ENCODE measurements around the gene UFD1.

UFD1 gene

GRCh38 chr22:19419464-19420178, 59.4 kb downstream of the UFD1 start:
- FAIRE-seq, result no peak

DNA sequence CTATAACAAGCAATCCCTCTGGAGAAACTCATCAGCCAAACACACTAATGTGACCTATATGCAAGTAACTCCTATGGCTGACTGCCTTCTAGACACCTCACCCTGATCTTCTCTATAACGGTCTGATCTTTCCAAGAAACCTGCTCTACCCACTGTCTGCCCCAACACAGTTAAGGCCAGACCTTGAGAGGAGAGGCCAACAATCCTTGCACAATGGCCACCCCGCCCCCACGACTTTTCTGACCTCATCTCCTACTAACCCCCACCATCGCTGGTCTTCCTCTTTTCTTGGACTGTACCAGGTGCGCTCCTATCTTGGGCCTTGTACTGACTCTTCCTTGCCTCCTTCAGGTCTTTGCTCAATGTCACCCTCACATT, 59.9 kb downstream of the UFD1 start:
- no peak for FAIRE-seq

- no peak for FAIRE-seq
Observed at GRCh38 chr22:19412923-19413322, 66.1 kb downstream of the UFD1 start.

DNA sequence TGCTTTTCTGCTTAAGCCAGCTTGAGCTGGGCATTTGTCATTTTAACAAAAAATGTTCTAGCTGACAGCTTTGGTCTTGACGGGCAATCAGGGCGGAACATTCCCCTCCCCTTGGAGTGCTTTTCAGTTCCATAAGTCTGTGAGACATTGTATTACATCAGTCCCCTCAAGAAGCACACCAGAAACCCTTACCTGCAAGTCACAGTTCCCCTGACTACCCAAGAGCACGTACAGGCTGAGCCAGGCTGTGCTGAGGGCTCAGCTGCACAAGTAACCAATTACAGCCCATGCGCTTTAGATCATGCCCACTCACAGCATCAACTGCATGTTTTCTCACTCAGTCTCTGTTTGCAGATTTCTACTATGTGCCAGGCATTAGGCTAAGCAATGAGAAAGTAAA, 66.5 kb downstream of the UFD1 start:
- FAIRE-seq, result no peak

DNA sequence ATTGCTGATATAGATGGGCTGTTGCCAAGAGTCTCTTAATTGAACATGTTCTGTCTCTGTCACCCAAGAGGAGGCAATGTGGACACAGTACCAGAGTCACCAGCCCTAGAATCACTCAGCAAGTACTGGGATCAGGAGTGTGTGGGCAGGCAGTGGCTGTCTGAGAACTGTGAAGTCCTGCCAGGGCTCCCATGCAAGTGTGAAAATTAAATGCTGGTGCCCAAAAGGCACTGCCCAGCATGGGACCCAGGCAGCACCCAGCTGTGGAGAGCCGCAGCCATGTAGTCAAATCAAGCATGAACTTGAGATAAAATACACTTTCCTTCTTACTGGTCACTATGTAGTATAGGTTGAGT, 67.3 kb downstream of the UFD1 start:
- FAIRE-seq, result no peak

DNA sequence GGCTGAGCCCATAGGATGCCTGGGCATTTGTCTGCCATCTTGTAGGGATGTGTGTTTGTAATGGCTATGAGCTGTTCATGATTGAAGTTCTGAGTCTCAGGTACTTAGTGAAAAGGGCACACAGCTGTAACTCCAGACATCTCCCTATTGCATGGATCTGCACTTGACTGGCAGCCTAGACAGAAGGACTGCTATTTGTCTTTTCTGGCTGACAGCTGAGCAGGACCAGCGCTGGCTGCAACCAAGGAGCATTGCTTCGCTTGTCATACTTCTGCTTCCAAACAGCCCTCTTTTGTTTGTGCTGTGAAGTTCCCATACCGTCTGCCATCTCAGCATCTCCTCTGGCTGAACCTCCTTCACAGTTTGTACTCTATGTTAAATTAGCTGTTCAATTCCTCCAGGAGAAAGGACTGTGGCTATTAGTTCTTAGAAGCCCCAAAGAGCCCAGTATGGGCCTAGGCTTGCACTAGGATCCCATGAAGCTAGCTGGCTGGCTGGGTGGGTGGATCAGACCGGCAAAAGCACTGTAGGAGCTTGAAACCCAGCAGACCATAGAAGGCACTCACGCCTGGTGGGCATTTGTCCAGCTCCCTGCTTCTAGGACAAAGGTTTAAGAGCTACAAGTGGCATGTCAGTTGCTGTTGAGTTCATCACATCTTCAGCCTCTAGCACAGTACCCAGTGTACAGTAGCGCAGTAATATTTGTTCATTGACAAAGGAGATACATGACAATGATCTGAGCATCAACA, 67.9 kb downstream of the UFD1 start:
- FAIRE-seq, result no peak

- FAIRE-seq, result no peak
Observed at GRCh38 chr22:19407649-19408606, 71.1 kb downstream of the UFD1 start.

DNA sequence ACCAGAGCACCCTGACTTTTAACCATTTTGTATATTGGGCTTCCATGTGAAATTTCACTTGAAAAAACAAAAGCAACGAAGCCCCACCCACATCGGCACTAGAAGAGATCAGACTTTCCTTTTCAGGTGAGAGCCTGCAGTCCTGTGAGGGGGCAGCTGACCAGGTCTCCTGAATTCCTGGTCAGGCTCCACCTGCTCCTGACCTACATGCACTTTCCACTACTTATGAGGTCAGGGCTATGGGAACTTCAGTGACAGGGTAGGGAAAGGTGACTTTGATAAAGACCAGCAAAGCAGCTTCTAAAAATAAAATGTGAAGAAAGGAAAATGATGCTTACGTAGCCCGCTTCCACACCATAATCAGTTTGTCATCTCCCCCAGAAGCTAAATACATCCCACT, 72.1 kb downstream of the UFD1 start:
- no peak for FAIRE-seq

- no peak for FAIRE-seq
Observed at GRCh38 chr22:19406281-19406811, 72.6 kb downstream of the UFD1 start.

DNA sequence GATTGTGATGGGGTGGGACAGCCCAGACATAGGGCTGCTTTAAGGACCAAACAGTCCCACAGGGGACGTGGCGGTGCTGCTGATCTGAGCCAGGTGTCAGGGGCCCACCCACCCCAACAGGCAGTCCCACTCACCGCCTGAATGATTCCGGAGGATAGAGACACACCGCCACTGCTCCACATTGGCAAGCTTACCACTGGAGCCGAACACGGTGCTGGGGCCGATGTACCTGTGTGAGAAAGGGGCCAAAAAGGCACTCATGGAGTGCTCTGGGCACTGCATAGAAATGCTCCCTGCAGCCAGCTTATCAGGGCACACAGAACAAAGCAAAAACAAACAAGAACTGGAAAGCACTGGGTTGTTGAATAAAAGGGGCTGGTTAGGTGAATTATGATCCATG, 73.3 kb downstream of the UFD1 start:
- no peak for FAIRE-seq

DNA sequence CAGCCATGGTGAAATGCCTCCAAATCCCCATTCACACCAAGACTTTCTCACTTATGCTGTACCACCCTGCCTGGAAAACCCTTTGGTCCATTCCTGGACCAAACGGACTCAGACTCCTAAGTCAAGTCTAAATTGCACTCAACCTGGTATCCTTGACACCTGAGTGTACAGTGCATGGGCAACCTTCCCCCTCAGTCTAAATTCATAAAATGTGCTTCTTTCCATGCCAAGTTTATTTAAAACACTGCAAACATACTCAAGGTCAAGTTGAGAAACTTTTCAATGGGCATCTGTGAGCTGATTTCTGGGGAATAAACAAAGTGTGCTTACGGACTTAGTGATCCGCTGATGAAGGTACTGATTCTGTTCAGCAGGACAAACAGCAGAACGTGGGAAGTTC, 73.9 kb downstream of the UFD1 start:
- no peak for FAIRE-seq

DNA sequence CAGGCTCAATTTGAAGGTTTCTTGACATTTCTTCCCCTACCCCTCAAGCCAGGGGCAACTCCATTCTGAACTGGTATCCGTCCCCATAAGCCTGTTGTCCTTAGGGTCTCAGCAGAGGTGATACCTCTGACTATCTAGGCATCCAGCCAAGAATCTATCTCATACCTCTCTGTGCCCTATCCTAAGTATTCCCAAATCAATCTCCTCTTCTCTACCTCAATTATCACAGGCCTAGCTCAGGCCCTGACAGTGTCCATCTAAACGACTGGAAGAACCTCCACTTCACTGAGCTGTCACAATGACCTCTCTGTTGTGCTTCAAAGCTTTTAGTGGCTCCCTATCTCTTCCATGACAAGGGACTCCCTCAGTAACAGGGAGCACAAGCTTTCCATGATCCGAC, 74.3 kb downstream of the UFD1 start:
- FAIRE-seq, result no peak

GRCh38 chr22:19402642-19403191, 76.3 kb downstream of the UFD1 start:
- no peak for FAIRE-seq

DNA sequence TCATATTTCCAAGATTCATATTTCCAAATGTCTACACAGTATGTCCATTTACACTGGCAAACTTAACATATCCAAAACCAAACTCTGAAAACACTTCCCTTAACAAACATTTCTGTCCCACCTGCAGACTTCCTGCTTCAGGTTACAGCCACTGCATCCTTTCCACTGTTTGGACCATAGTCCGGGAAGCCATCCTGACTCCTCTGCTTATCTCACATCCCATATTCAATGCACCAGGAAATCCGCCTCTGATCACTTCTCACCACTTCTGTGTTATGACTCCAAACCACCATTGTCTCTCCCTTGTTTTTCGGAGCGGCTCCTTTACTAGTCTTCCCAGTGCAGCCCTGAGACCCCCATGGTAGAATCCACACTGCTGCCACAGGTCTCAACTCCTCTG, 77.5 kb downstream of the UFD1 start:
- no peak for FAIRE-seq

- no peak for FAIRE-seq
Observed at GRCh38 chr22:19400881-19401280, 78.1 kb downstream of the UFD1 start.

All from G401.6 (cell line).